CD1c-positive myeloid dendritic cell (primary cell): Measurements from ENCODE around the gene ZNF30.
"Not testable (repeated sequence)": the region's sequence is repeated elsewhere in the genome, so short reads cannot be mapped to it uniquely, and the experiment has no call there.

ENCODE experiments used
- DNase-seq: peaks from one replicate; pipeline ENCODE4 v3.0.0-alpha.2; 2016; ENCODE audit errors: extremely low spot score

Gene ZNF30

DNA sequence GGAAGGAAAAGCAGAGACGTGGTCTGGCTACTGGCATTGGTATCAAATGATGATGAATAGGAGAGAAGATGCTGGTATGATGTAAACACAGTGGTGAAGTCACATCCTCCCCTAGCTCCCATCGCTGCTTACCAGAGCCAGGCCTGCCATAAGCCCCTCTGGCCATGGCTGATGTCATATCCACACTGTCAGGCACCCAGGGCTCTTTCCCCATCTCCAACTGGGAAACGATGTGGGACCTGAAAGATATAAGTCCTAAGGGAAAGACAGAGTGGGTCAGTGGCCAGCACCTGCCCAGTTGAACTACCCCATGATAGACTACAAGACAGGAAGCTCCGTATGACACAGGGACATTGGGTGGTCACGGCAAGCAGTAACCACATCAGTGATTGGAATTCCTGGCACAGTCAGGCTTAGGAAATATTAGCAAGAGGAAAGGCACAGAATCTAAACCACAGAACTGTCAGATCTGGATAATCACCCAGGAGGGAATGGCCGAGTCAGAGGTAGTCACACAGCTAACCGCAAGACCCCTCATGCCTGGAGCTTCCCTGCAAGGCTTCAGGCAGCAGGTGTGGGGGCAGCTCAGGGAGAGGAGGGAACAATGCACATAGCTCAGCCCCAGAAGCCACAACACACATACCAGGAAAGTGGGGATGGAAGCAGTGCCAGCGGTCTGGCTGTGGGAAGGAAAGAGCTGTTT lies 33.6 kb downstream of the ZNF30 start:
- no peak for DNase-seq

- DNase-seq, result no peak
Measured at GRCh38 chr19:34960940-34961679, 34.4 kb downstream of the ZNF30 start.

DNA sequence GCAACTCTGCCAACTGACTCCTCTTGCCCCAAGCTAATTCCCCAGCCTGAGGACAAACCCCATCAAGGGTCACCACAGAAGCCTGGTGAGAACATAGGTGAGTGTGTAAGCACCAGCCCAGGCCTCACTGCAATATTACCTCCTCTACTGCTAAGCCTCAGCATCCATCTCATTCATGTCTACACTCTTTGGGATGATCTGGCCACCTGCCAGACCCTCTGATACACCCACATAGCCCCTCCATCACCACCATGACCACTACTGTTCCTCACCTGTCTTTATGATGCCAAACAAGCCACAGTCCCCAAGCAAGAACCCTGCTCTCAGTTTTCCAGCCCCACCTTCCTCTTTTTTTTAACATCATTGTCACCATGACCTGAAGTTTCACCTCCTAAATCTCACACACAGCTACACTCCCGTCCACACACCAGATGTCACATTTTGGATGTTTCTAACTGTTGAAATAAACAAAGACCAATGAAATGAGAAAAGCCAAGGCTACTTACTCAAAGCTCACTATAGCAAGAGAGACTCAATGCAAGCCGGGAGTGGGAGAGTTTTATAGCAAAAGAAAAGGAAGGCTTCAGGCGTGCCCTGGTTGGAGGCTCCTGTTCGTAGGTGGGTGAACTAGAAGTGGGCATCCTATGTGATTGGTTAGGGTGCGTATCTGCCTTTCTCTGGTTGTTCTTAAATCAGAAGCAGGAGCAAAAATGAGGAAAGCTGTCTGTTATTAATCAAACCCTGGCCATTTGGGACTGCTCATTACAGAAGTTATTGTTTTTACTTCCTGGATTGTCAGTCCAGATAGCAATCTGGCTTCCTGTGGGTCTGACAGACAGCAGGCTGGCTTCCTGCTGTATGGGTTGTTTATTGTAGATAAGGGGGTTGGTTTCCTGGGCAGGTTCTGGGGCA lies 35.3 kb downstream of the ZNF30 start:
- DNase-seq, result no peak

DNA sequence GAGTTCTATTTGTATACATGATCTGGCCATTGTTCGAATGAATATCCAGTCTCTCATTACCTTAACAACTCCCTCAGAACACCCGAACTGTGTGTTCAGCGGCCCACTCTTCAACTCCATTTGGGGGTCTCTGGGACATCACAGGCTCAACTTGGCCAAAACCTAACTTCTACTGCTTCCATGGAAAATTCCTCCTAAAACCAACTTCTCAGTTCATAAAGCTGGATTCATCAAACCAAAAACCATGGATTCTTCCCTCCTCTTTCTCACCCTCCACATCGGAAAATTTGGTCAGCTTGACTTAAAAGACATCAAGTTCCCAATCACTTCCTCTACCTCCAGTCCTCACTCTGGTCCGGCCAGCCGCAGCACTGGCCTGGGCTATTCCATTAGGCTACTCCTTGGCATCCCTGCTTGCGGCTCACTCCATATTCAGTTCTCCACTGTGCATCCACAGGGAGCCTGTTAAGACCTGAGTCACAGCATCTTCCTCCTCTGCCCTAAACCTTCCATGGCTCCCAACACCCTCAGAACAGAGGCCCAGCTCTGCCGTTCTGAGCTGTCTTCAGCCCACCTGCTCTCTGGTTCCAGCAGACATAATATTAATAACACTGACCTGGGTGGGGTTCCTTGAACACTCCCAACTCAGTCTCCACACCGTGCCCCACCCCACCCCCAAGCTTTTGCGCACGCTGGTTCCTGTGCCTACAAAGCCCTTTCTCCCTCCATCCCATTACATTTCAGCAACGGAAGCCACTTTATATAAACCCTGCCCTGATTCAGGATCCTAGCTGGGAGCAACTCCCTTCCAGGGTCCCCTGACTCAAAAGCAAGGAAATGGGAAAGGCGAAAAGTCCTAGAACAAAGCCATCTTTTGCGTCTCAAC lies 36.2 kb downstream of the ZNF30 start:
- DNase-seq, result no peak

GRCh38 chr19:34963573-34964406 lies 37.1 kb downstream of the ZNF30 start, which contains the start of gene ZNF792:
Gene ZNF792, minus strand, starts transcription at chr19:34964229. Its CDS starts 567 bp downstream, at chr19:34963662.
- peak; percentile 29 for DNase-seq

GRCh38 chr19:34964598-34964997 lies 37.9 kb downstream of the ZNF30 start:
- no peak for DNase-seq

DNA sequence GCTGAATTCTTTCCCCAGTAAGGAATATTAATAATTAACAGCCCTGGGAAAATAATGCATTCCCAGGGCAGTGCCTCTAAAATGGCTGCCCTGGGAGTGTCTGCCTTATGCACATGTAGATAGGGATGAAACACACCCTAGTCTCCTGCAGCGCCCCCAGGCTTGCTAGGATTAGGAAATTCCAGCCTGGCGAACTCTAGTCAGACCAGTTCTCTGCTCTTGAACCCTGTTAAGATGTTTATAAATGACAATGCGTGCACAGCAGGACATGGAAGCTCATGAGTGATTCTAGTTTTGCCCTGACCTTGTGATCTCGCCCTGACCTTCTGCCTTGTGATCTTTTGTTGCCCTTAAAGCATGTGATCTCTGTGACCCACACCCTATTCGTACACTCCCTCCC lies 38.8 kb downstream of the ZNF30 start:
- not testable (repeated sequence) for DNase-seq

GRCh38 chr19:34967551-34967950 lies 40.8 kb downstream of the ZNF30 start:
- DNase-seq, result no peak

DNA sequence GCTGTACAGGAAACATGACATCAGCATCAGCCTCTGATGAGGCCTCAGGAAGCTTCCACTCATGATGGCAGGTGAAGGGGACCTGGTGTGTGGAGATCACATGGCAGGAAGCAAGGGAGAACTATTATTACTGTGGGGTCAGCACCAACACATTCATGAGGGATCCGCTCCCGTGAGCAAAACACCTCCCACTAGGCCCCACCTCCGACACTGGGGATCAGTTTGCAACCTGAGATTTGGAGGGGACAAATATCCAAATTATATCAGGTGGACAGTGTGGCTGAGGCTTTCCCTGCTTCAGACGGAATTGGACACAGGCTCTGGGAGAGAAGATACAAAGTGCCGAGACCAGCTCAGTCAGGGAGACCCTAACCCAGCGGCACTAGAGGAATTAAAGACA lies 43.0 kb downstream of the ZNF30 start:
- no peak for DNase-seq

- DNase-seq, result not testable (repeated sequence)
Measured at GRCh38 chr19:34970185-34970780, 43.6 kb downstream of the ZNF30 start.

- DNase-seq, result no peak
Measured at GRCh38 chr19:34972163-34972705, 45.5 kb downstream of the ZNF30 start.

GRCh38 chr19:34974646-34975045 lies 47.9 kb downstream of the ZNF30 start:
- DNase-seq, result peak; percentile 55

- no peak for DNase-seq
Measured at GRCh38 chr19:34975056-34975455, 48.4 kb downstream of the ZNF30 start.

GRCh38 chr19:34976611-34977010 lies 49.9 kb downstream of the ZNF30 start:
- DNase-seq, result no peak

DNA sequence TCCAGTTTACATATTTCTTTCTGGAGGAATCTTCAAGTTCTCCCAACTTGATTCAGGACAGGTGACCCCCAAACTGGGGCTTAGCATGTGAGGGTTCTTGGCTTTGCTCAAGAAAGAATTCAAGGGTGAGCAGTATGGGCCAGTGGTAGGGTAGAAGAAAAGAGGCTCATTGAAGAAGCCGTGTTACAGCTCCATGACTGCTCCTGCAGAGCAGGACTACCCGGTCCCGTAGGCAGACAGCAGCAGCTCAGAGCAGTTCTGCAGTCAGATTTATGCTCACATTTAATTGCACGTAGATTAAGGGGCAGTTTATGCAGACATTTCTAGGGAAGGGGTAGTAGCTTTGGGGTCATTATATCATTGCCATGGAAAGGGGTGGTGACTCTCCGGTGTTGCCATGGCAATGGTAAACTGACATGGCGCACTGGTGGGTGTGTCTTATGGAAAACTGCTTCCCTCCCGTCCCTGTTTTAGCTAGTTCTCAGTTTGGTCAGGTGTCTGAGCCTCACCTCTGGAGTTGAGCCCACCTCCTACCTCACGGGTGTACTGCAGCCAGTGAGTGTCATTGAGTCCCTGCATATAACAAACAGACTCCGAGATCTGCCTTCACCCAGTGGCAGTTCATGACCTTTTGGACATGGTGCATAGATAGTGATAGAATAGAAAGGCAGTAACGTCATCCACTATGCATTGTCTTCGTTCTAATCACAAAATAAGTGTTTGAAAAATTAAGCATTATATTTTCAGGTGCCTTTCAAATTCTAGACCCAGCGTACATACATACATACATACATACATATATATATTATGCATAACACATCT lies 53.3 kb downstream of the ZNF30 start:
- no peak for DNase-seq

- no peak for DNase-seq
Measured at GRCh38 chr19:34982275-34982674, 55.6 kb downstream of the ZNF30 start.

DNA sequence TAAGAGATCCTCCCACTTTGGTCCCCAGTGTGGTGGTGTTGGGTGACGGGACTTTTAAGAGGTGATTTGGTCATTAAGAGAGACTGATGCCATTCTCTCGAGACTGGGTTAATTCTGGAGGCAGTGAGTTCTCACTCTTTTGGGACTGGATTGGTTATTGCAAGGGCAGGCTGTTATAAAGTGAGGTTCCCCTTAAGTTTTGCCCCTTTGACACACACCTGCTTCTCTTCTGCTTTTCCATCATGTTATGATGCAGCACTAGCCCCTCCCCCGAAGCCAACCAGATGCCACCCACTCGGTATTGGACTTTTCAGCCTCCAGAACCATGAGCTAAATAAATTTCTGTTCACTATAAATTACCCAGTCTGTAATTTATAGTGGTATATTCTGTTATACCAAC lies 57.1 kb downstream of the ZNF30 start:
- DNase-seq, result no peak

DNA sequence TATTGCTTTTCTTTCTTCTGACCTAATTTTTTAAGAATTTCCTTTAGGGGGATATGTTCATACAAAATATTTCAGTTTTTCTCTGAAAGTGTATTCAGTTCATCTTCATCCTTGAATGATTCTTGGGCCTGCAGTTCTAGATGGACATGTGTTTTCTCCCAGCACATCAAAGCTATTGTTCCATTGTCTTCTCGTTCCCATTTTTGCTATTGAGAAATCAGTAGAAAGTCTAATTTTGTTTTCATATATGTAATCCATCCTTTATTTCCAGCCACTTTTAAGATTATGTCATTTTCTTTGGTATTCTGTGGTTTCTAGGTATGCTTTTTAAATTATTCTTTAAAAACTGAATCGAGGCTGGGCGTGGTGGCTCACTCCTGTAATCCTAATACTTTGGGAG lies 57.6 kb downstream of the ZNF30 start:
- no peak for DNase-seq
